CD4-positive, alpha-beta T cell (primary cell): ENCODE results near the gene ERI3. TPM values are rescaled to one million over a fixed set of nuclear protein-coding genes. Genes with fewer than 3 reads are reported as not detected.

Experiments used
- ATAC-seq: fragments of 200-7000 bp; cut with Tn5 transposase; one replicate; pipeline ENCODE4 v1.10.0; 2022; ENCODE audit warnings: mild to moderate bottlenecking; ENCODE audit not compliant: poor library complexity
- CTCF ChIA-PET: fragments of 350-600 bp; sonication (Branson Sonifier 250); formaldehyde crosslinking; loops from one replicate; lab custom pipeline; 2021; ENCODE audit warnings: antibody characterized with exemption, inconsistent platforms; lab: Charles Lee
- POLR2A ChIA-PET: fragments of 350-600 bp; sonication (Branson Sonifier 250); formaldehyde crosslinking; loops from one replicate; lab custom pipeline; 2021; ENCODE audit warnings: antibody characterized with exemption, inconsistent platforms; lab: Charles Lee
- DNase-seq, 14 experiments: peaks; one replicate each; pipeline ENCODE4 v3.0.0-alpha.2; 2013 to 2020; ENCODE audit warnings: mixed read lengths in 2 of 14
- H3K27ac ChIP-seq, 2 donors: one replicate each; pipeline versions ENCODE4 v1.5.1 to v1.7.0; 2013; ENCODE audit warnings: low read length in 2 of 2, low read depth in 1 of 2, mild to moderate bottlenecking in 1 of 2
- H3K27me3 ChIP-seq, 2 experiments: 1 replicate in 1 of 2; 2 replicates in 1 of 2; pipeline versions ENCODE4 v1.6.1 to v1.7.0; 2013; ENCODE audit warnings: low read length in 2 of 2, control low read depth in 1 of 2, mild to moderate bottlenecking in 1 of 2, moderate library complexity in 1 of 2; ENCODE audit not compliant: insufficient read depth in 2 of 2, control insufficient read depth in 1 of 2
- H3K36me3 ChIP-seq: one replicate; pipeline ENCODE4 v1.6.1; 2013; ENCODE audit warnings: low read length, control low read depth; ENCODE audit not compliant: insufficient read depth
- H3K4me1 ChIP-seq: one replicate; pipeline ENCODE4 v1.6.1; 2013; ENCODE audit warnings: low read length, control low read depth; ENCODE audit not compliant: insufficient read depth
- H3K4me3 ChIP-seq: one replicate; pipeline ENCODE4 v1.5.1; 2013; ENCODE audit warnings: mild to moderate bottlenecking, low read length, moderate library complexity
- H3K9me3 ChIP-seq, 2 experiments: 1 replicate in 1 of 2; 2 replicates in 1 of 2; pipeline versions ENCODE4 v1.6.1 to v1.7.0; 2013; ENCODE audit warnings: low read length in 2 of 2, mild to moderate bottlenecking in 2 of 2, control low read depth in 1 of 2, moderate library complexity in 1 of 2; ENCODE audit not compliant: control insufficient read depth in 1 of 2, insufficient read depth in 1 of 2
- H3K27ac Mint-ChIP-seq: one replicate; pipeline ENCODE4 v1.8.0; 2020; ENCODE audit warnings: mixed read lengths
- H3K27me3 Mint-ChIP-seq: one replicate; pipeline ENCODE4 v1.8.0; 2021; ENCODE audit warnings: mixed read lengths
- H3K36me3 Mint-ChIP-seq: one replicate; pipeline ENCODE4 v1.8.0; 2021; ENCODE audit warnings: low read depth, mixed read lengths
- H3K4me1 Mint-ChIP-seq: one replicate; pipeline ENCODE4 v1.8.0; 2021; ENCODE audit warnings: low read depth, mixed read lengths
- H3K4me3 Mint-ChIP-seq: one replicate; pipeline ENCODE4 v1.8.0; 2020; ENCODE audit warnings: mild to moderate bottlenecking, mixed read lengths
- H3K9me3 Mint-ChIP-seq: one replicate; pipeline ENCODE4 v1.8.0; 2020; ENCODE audit warnings: mixed read lengths
- CTCF ChIP-seq: fragments of 200-600 bp; IDR thresholded peaks from one replicate; pipeline ENCODE4 v1.8.0; 2022; ENCODE audit warnings: antibody characterized with exemption, mild to moderate bottlenecking
- intact Hi-C, 2 experiments: fragments of 100-400 bp; cut with DNase I in 1 of 2; cut with micrococcal nuclease in 1 of 2; formaldehyde crosslinking; loops; one replicate each; pipeline versions ENCODE4 v1.15.1 to v1.9.0; 2023 to 2025; cut with DNase I, micrococcal nuclease
- total RNA-seq, 174 experiments: library from RNA in 2 of 174; stranded (reverse) in 2 of 174; gene quantifications; one replicate each; pipeline ENCODE4 v1.2.3 and lab custom pipeline; 2021 to 2026

ERI3 gene
- total RNA-seq, 2 experiments from 2014 or later, result 19.7 to 20.7 TPM

DNA sequence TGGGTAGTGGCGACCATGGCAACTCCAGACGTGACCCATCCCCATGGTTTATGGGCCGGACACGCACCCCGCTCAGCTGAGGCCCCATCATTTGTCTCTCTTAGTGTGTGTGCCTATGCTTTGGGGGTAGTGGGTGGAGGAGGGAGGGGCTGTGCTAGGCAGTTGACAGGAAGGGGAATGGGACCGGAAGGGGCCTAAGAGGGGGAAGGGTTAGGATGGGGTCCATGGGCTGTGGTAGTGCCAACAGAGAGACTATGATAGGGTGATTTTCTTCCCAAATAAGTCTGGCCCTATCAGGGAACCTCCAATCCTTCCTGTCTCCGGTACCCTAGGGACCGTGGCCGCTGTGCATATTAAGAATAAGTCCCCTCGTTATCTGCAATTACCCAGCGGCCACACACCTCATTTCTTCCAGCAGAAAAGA, 131.9 kb downstream of the ERI3 start:
- Mint-ChIP-seq H3K36me3 (peaks cover 31% of the 10 kb centered on the region), H3K27ac (peak overlapping the region; percentile 7), H3K4me1 (peaks cover 21% of the 10 kb centered on the region), H3K27me3 (no peaks in the 10 kb centered on the region), H3K4me3 (no peak overlapping the region), H3K9me3 (no peaks in the 10 kb centered on the region)
- Histone ChIP-seq H3K4me1 (peaks cover 7% of the 10 kb centered on the region), H3K27me3 (no peaks in the 10 kb centered on the region), H3K27ac (peak overlapping the region in 1 of 2 donors; percentile 27), H3K36me3 (peaks cover 31% of the 10 kb centered on the region), H3K4me3 (no peak overlapping the region), H3K9me3 (no peaks in the 10 kb centered on the region)
- TF ChIP-seq CTCF, result no peak
- intact Hi-C loops, result no loop called here
- ATAC-seq (no peak), DNase-seq (no peak)
- CTCF ChIA-PET, result no interaction called here
- POLR2A ChIA-PET, result no interaction called here

- DNase-seq (no peak), ATAC-seq (no peak)
- H3K4me1 Mint-ChIP-seq, result peaks cover 23% of the 10 kb centered on the region
- Histone ChIP-seq H3K36me3 (peaks cover 37% of the 10 kb centered on the region), H3K4me1 (peaks cover 12% of the 10 kb centered on the region), H3K4me3 (no peak overlapping the region), H3K27me3 (no peaks in the 10 kb centered on the region), H3K27ac (peak overlapping the region in 1 of 2 donors; percentile 27), H3K9me3 (no peaks in the 10 kb centered on the region)
- no peak overlapping the region for H3K4me3 Mint-ChIP-seq
- H3K36me3 Mint-ChIP-seq, result peaks cover 37% of the 10 kb centered on the region
- H3K27me3 Mint-ChIP-seq, result no peaks in the 10 kb centered on the region
- intact Hi-C loops, result no loop called here
- no peaks in the 10 kb centered on the region for H3K9me3 Mint-ChIP-seq
- peak overlapping the region; percentile 7 for H3K27ac Mint-ChIP-seq
- TF ChIP-seq CTCF, result no peak
- ChIA-PET CTCF (no interaction called here), POLR2A (no interaction called here)
These were observed 132.5 kb downstream of the ERI3 start for GRCh38 chr1:44222397-44223186.

- peaks cover 30% of the 10 kb centered on the region for H3K4me1 Mint-ChIP-seq
- intact Hi-C loops, result no loop called here
- no peaks in the 10 kb centered on the region for H3K27me3 Mint-ChIP-seq
- no peak overlapping the region for H3K4me3 ChIP-seq
- no peak overlapping the region for H3K27ac Mint-ChIP-seq
- no peak overlapping the region for H3K4me3 Mint-ChIP-seq
- H3K36me3 ChIP-seq, result peaks cover 40% of the 10 kb centered on the region
- H3K27ac ChIP-seq, result no peak overlapping the region
- H3K9me3 ChIP-seq, result no peaks in the 10 kb centered on the region
- ChIA-PET POLR2A (no interaction called here), CTCF (no interaction called here)
- peaks cover 15% of the 10 kb centered on the region for H3K4me1 ChIP-seq
- DNase-seq (no peak), ATAC-seq (no peak)
- no peaks in the 10 kb centered on the region for H3K27me3 ChIP-seq
- no peak for TF ChIP-seq CTCF
- peaks cover 45% of the 10 kb centered on the region for H3K36me3 Mint-ChIP-seq
- no peaks in the 10 kb centered on the region for H3K9me3 Mint-ChIP-seq
These were observed 133.3 kb downstream of the ERI3 start for GRCh38 chr1:44221769-44222168.
